ENCODE measurements around the gene MSANTD2.
A peak's percentile ranks its signal among the peaks of the same experiment; 100 is the strongest.
"Not testable (repeated sequence)": the region's sequence is repeated elsewhere in the genome, so short reads cannot be mapped to it uniquely, and the experiment has no call there.

The MSANTD2 gene

GRCh38 chr11:124770959-124771358 lies 29.2 kb downstream of the MSANTD2 start:
- DNase-seq (ENCODE audit: low read depth), result not testable (repeated sequence)

GRCh38 chr11:124769806-124770774 lies 30.1 kb downstream of the MSANTD2 start:
- no peak for DNase-seq (ENCODE audit: low read depth)

- no peak for DNase-seq (ENCODE audit: low read depth)
Measured at GRCh38 chr11:124768914-124769313, 31.3 kb downstream of the MSANTD2 start.

GRCh38 chr11:124766156-124766555 lies 34.0 kb downstream of the MSANTD2 start:
- no peak for DNase-seq (ENCODE audit: low read depth)

- peak; percentile 68 for DNase-seq (ENCODE audit: low read depth)
Measured at GRCh38 chr11:124763156-124763947, 36.9 kb downstream of the MSANTD2 start.

- no peak for DNase-seq (ENCODE audit: low read depth)
Measured at GRCh38 chr11:124762624-124763155, 37.5 kb downstream of the MSANTD2 start.

- DNase-seq (ENCODE audit: low read depth), result peak; percentile 58
Measured at GRCh38 chr11:124762105-124762623, 38.0 kb downstream of the MSANTD2 start, which contains the start of gene ESAM. TSS of gene ESAM (minus strand) at chr11:124762290. CDS start at chr11:124762154, 136 bp downstream.

- peak; percentile 54 for DNase-seq (ENCODE audit: low read depth)
Measured at GRCh38 chr11:124761301-124762104, 38.7 kb downstream of the MSANTD2 start.

- DNase-seq (ENCODE audit: low read depth), result no peak
Measured at GRCh38 chr11:124760806-124761205, 39.4 kb downstream of the MSANTD2 start.

GRCh38 chr11:124760205-124760652 lies 40.0 kb downstream of the MSANTD2 start:
- DNase-seq (ENCODE audit: low read depth), result no peak

- DNase-seq (ENCODE audit: low read depth), result peak; percentile 95
Measured at GRCh38 chr11:124759266-124760204, 40.7 kb downstream of the MSANTD2 start.

- peak; percentile 91 for DNase-seq (ENCODE audit: low read depth)
Measured at GRCh38 chr11:124758355-124759265, 41.6 kb downstream of the MSANTD2 start.

GRCh38 chr11:124757320-124757719 lies 42.9 kb downstream of the MSANTD2 start:
- no peak for DNase-seq (ENCODE audit: low read depth)

GRCh38 chr11:124756753-124757227 lies 43.4 kb downstream of the MSANTD2 start:
- DNase-seq (ENCODE audit: low read depth), result no peak

GRCh38 chr11:124756033-124756752 lies 44.0 kb downstream of the MSANTD2 start:
- DNase-seq (ENCODE audit: low read depth), result no peak

- no peak for DNase-seq (ENCODE audit: low read depth)
Measured at GRCh38 chr11:124754710-124755109, 45.5 kb downstream of the MSANTD2 start.

GRCh38 chr11:124754309-124754708 lies 45.9 kb downstream of the MSANTD2 start:
- DNase-seq (ENCODE audit: low read depth), result no peak

- DNase-seq (ENCODE audit: low read depth), result no peak
Measured at GRCh38 chr11:124753624-124754023, 46.6 kb downstream of the MSANTD2 start.
